Fibroblast of the conjunctiva (primary cell): ENCODE measurements around the gene EPS8.

Experiments
- DNase-seq: peaks from one replicate; pipeline ENCODE4 v3.0.0-alpha.2; 2010; ENCODE audit warnings: low read depth

Gene EPS8

GRCh38 chr12:15717940-15718567, 71.1 kb downstream of the EPS8 start:
- no peak for DNase-seq

DNA sequence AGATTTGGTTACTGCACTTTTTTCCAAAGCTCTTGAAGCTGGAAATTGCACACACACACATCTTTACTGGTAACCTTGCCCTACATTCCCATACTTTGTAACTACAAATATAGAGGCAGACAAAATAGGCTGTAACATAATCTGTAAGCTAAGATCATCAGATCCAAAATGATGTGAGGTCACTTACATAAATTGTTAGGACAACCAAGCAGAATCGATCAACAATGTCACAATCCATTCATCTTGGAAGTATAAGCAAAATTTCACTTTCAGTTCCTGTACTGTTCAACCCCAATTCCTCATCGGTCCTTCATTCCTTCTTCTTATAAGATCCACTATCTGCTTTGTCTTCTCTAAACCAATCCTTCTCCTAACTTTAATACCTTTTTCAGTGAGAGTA, 72.6 kb downstream of the EPS8 start:
- no peak for DNase-seq

DNA sequence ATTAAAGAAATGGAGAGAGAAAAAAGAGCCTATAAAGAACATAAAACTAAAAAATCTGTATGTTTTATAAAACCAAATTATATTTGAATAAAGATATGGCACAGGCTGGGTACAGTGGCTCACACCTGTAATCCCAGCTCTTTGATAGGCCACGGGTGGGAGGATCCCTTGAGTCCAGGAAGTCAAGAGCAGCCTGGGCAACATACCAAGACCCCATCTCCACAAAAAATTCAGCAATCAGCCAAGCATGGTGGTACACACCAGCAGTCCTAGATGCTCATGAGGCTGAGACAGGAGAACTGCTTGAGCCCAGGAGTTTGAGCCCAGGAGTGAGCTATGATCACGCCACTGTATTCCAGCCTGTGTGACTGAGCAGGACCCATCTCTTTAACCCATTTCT, 74.9 kb downstream of the EPS8 start:
- DNase-seq = no peak

DNA sequence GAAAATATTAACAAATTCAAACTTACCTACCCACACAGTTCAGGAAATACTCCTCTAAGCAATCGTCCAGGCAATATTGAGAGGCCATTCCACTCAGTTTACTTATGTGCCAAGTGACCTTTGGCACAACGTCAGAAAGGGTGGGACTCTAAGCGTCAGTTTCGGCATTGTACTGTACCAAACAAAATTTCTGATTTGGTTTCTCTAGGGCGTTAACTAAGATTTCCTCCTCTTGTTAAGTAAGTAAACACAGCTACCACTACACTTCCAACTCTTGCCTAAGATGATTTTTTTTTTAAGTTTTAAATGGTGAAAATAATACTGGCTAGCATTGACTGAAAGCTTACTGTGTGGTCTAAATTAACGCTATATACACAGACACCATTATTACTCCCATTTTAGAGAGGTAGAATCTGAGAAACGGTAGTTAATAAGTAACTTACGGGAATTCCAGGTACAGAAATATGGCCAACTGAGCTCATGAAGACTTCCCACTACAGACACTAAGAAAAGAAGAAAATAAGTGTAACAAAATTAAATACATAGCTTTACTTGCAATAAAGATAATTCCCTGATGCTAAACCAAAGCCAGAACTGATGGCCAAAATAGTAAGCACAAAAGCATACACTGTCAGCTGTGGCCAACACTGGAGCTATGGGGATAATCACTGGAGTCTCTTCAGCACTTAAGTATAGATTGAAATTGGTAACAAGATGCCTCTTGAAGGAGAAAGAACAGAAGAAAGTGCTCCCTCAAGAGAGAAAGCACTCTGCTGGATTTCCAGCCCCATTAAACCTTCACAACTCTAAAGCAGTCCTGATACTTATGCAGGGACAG, 76.1 kb downstream of the EPS8 start:
- DNase-seq = no peak

GRCh38 chr12:15712160-15712559, 77.0 kb downstream of the EPS8 start:
- DNase-seq = no peak

DNA sequence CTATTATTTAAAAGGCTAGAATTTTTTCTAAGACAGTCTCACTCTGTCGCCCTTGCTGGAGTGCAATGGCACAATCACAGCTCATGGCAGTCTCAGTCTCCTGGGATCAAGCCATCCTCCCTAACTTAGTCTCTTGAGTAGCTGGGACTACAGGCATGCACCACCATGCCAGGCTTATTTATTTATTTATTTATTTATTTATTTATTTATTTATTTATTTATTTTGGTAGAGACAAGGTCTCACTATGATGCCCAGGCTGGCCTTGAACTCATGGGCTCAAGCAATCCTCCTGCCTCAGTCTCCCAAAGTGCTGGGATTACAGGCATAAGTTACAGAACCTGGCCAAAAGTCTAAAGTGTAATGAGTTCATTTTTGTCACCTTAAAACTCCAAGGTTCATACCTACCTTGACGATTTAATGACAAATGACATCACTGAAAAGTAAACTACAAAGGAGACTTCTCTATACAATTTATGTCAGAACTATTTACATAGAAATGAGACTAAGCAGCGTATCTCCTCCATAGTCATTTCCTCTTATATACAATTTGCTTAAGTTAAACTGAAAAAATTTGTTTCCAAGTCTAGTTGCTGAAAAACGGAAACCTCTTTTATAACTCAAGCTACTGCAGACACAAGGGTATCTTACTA, 78.2 kb downstream of the EPS8 start:
- no peak for DNase-seq

GRCh38 chr12:15709551-15709950, 79.6 kb downstream of the EPS8 start:
- no peak for DNase-seq

DNA sequence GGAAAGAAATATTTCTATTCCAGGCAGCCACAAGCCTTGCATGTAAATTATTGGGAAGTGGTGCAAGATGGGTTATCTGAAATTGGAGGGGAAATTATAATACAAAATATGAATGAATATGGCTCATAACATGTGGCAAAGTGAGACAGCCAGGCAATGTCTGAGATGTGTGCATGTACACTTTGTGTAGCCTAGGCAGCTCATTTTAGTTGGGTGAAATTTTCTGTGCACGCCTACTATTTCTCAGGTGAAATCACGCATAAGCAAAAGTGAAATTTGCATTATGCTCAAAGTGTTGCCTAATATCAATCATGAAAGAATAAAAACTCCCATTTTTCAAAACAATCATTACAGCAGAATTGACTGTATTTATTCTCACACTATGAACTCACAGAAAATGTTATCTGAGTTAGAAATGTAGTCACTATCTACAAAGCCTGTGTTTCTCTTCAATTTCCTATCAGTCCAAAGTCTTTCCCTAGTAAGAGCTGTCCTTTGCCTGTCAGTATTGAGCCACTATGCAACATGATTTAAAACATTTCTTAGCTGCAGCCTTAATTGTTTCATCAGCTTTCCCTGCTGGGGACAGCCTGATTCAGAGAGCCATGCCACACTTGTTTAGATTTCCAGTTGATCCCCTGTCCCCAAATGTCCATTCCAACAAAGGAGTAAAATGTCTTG, 80.7 kb downstream of the EPS8 start:
- no peak for DNase-seq

DNA sequence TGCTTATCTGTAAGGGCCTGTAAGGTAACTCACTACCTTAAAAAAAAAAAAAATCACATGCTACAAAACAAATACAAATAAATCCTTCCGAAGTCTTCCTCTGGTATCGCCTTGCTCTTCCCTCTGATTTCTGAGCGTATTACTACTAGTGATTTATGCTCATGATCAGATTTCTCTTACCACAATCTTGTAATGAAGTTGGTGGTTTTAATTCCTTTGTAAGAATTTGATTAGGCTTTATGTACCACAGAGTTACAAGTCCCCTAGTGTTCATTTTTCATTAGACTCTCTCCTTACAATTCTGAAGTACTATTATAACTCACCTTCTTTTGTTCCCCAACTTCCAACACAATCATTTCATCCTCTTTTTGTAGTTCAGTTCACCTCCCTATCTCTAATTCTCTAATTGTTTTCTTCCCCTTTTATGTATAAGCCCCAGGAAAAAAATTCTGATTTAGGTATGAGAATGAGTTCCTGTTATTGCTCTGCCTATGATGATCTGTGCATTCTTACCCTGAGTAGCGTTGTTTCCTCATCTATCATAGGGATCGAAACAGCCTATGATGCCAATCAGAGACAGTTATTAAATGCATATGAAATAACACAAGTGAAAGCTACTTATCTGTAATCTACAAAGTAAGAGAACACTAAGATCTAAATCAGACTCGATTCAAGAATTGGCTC, 81.5 kb downstream of the EPS8 start:
- no peak for DNase-seq

DNA sequence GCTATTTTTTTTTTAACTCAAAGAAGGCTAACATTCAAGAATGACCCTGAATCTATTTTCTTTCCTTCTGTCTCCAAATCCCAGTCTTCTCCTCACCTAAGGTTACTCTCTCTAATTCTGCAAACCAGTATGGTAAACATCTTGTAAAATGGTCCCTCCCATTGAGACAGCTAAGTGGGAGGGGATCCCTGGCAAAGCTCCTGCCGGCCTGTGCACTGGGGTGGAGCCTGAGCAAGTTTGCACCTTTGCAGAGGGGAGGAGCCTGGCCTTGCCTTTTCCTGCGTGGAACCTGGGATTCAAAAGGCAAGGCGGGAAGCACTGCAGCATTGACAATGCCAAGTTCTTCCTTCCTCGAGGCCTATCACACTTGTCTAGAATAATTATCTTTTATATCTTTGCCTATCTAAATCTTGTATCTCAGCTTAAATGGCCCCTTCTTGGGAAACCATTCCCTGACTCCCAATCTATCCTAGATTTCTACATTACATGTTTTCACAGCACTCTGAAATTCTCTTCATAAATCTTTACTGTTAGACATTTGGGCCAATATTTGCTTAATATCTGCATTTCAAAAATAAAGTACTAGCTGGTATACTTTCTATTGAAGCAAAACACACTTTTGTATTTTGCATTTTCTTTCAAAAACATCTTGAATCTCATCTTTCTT, 83.0 kb downstream of the EPS8 start:
- DNase-seq = no peak

- DNase-seq = no peak
These were observed 83.6 kb downstream of the EPS8 start for GRCh38 chr12:15705606-15706005.

DNA sequence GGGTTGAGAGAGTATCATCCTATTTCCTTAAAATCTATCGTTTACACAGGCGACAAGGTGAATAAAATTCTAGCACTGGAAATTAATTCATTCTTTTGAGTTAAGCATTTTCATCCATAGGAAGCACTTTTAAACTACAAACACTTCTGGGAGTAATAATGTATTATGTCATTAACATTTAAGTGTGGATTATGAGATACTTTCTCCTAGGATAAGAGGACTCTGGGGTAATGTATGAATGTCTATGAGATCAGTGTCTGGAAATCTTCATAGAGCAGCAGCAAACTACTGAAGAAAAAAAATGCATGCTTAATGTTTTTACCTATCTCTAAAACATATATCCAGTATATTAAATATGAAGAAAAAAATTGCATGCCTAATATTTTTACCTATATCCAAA, 86.9 kb downstream of the EPS8 start:
- DNase-seq = no peak

GRCh38 chr12:15701631-15702156, 87.5 kb downstream of the EPS8 start:
- DNase-seq = no peak

DNA sequence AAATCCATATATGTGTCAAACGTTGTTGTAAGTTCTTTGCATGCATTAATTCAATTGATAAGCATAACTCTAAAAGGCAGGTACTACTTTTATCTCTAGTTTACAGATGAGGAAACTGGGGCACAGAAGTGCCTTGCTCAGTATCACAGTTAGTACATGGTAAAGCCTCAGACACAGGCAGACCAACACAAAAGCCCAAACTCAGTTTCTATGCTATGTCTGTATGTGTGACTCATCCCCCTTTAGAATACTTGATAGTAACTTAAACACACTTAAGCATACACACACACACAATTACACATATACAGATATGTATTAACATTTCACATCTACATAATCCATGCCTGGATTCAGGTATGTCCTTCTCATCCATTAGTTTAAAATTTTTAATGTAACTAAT, 88.0 kb downstream of the EPS8 start:
- no peak for DNase-seq

GRCh38 chr12:15700595-15700994, 88.6 kb downstream of the EPS8 start:
- DNase-seq = peak; percentile 84

DNA sequence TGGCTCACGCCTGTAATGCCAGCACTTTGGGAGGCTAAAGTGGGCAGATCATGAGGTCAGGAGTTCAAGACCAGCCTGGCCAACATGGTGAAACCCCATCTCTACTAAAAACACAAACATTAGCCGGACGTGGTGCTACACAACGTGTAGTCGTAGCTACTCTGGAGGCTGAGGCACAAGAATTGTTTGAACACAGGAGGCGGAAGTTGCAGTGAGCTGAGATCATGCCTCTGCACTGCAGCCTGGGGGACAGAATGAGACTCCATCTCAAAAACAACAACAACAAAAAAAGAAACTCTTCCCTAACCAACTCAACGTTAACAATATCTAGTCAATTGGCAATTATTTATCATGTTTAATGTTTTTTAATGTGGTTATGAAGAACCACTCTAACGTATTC, 89.3 kb downstream of the EPS8 start:
- DNase-seq = no peak

DNA sequence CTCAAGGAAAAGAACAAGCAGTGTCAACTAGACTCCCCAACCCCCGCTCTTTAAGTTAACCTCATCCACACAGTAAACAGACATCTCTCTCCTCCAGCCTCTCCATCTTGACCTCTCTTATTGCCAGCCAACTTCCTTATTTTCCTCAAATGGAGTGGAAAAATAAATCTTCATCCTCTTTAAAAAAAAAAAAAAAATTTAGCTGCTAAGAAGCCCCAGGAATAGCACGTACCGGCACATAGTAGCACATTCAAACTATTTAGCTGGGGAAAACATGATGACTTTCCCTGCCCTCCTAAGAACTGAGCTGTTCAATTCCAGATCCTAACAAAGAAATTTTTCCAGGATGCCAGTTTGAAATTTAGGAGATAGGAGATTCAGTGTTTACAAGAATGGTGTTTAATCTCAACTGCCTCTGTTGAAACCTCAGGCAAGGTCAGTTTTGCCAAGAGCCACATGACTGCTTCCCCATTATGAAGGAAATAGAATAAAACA, 90.8 kb downstream of the EPS8 start:
- DNase-seq = no peak

DNA sequence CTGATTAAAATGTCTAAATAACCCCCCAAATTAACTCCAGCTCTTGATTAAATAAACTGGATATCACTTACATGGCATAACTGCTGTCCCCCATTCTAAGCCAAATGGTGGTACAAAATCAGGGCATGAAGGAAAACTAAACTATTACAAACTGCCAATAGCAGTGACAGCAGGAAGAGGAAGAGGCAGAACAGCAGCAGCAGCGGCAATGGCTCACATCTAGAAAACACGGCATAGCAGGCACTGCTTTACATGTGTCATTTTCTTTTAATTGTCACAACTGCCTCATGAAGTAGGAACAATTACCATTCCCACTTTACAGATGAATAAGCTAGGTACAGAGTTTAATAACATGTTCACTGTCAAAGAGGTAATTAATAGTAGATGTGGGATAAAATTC, 92.0 kb downstream of the EPS8 start:
- DNase-seq = no peak

DNA sequence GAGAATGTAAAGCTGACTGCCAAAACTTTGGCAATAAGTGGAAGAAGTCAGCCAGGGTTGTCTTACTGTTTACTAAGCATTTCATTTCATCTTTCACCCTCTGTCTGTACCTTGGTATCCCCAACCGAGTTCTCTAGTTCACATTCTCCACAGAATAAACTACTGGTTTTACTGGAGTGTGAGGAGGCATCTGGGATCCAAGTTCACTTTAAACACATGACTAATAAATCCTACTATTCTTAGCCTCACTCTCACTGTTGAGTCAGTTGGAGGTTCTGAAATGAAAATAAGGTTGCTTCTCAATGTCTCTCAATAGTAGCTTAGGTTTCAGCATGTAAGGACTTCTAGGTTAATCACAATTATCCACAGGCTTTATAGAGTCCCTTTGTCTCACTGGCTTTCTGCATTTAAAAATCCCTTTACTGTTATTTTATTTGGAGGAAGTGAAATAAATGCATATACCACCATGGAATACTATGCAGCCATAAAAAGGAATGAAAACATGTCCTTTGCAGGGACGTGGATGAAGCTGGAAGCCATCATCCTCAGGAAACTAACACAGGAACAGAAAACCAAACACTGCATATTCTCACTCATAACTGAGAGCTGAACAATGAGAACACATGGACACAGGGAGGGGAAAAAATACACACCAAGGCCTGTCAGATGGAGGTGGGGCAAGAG, 95.8 kb downstream of the EPS8 start:
- DNase-seq = no peak

GRCh38 chr12:15691388-15691787, 97.8 kb downstream of the EPS8 start:
- no peak for DNase-seq

DNA sequence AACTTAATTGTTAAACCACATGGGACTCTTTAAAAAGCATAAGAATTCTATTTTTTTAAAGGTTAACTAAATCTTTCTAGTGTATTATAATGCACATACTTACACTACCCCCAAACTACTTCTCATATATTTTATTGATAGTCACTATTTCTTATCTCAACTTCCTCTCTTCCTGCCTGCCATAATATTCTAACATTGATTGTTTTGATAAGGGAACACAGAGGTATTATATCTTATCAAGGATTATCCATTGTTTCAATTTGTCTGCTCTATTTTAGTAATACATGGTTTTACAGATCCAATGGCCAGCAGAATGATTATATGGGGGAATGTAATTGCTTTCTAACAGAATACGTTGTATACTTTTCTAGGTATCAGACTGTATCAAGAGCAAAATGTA, 98.9 kb downstream of the EPS8 start:
- no peak for DNase-seq
